ENCODE results near the gene CUX1. TPM values are rescaled to one million over a fixed set of nuclear protein-coding genes. Genes with fewer than 3 reads are reported as not detected.

The CUX1 gene
- polyA plus RNA-seq, 4 donors = 29.2 to 77.5 (median 32.3) TPM

DNA sequence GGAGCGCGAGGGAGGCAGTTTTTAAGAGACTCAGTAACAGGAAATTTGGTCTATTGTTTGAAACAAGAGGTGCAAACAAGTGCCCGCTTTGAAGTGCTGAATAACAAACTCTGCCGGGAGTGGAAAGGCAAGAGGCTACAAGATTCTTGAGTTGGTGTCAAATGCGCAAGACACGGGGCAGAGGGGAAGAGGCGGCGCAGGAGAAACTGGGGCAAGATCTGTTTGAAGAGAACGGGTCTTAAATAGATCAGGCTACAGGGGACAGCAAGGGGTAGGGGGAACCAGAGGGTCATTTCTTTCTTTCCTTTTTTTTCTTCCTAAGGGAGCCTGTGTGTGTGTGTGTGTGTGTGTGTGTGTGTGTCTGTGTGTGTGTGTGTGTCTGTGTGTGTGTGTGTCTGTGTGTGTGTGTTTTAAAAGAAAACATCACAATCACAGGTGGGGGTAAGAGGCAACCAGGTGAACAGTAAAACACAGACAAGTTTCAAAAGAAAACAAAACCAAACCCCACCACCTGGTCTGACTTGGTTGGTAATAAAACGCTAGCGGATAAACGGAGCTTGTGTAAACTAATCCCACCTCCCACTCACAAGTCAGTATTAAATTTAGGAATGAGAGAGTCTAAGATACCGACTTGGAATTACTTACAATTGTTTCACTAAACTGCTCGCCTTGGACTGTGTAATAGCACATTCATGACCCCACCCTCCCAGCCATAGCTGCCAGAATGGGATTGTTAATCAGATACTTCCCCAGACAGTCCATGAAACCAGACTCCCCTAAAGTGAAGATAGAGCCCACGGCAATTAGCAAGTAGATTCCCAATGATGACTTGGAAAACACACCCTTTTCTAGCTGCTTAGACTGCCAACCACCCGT is 13.1 kb upstream of the CUX1 start:
- no peak for FAIRE-seq
- Histone ChIP-seq H3K4me1 (ENCODE audit: control insufficient read depth in 3 of 3, insufficient read depth in 2 of 3, low read depth in 1 of 3, low read length in 2 of 3) (peaks cover 0 to 11% (median 4%) of the 10 kb centered on the region in 3 donors), H3K27me3 (ENCODE audit: control insufficient read depth in 3 of 3, insufficient read depth in 3 of 3, low read length in 3 of 3) (peaks cover 0 to 22% (median 3%) of the 10 kb centered on the region in 3 donors), H3K4me3 (ENCODE audit: low read depth in 1 of 3, low read length in 3 of 3) (no peak overlapping the region), H3K36me3 (ENCODE audit: control insufficient read depth in 3 of 3, insufficient read depth in 2 of 3, low read depth in 1 of 3, low read length in 3 of 3) (no peaks in the 10 kb centered on the region), H3K9me3 (ENCODE audit: control insufficient read depth in 2 of 2, insufficient read depth in 1 of 2, low read depth in 1 of 2, low read length in 1 of 2) (no peaks in the 10 kb centered on the region), H3K27ac (ENCODE audit: low read depth in 1 of 3, low read length in 2 of 3) (no peak overlapping the region)
- WGBS, 3 donors = 9 to 13% (median 9%) methylated on average over 16 of the region's 16 CpGs
- DNase-seq = peak; percentile 19 to 42

GRCh38 chr7:101804967-101805366 is 12.5 kb upstream of the CUX1 start:
- DNase-seq (peak; percentile 55 to 69), FAIRE-seq (no peak)
- WGBS, 3 donors = 13 to 27% (median 17%) methylated on average over 10 of the region's 10 CpGs
- Histone ChIP-seq H3K9me3 (ENCODE audit: control insufficient read depth in 2 of 2, insufficient read depth in 1 of 2, low read depth in 1 of 2, low read length in 1 of 2) (no peaks in the 10 kb centered on the region), H3K4me1 (ENCODE audit: control insufficient read depth in 3 of 3, insufficient read depth in 2 of 3, low read depth in 1 of 3, low read length in 2 of 3) (peaks cover 0 to 11% (median 4%) of the 10 kb centered on the region in 3 donors), H3K27me3 (ENCODE audit: control insufficient read depth in 3 of 3, insufficient read depth in 3 of 3, low read length in 3 of 3) (peaks cover 0 to 22% (median 3%) of the 10 kb centered on the region in 3 donors), H3K27ac (ENCODE audit: low read depth in 1 of 3, low read length in 2 of 3) (no peak overlapping the region), H3K4me3 (ENCODE audit: low read depth in 1 of 3, low read length in 3 of 3) (no peak overlapping the region), H3K36me3 (ENCODE audit: control insufficient read depth in 3 of 3, insufficient read depth in 2 of 3, low read depth in 1 of 3, low read length in 3 of 3) (no peaks in the 10 kb centered on the region)

DNA sequence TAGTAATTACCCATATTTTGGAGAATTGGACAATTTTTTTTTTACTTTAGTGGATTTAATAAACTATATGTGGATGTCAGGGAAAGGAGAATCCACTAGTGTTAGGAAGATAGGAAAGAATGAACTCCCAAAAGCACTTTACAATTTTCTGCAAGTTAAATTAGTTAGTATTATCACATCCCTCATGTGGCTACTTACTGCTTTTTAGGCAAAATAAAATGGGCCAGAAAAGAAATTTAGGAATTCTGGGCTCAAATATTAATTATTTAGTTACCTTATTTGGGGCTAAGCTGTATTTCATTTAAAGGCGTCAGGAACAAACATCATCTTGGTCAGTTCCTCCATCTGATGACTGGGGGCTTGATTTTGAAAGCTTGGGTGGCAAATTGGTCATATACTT is 4.8 kb upstream of the CUX1 start:
- Histone ChIP-seq H3K4me1 (ENCODE audit: control insufficient read depth in 3 of 3, insufficient read depth in 2 of 3, low read depth in 1 of 3, low read length in 2 of 3) (peaks cover 0 to 4% (median 3%) of the 10 kb centered on the region in 3 donors), H3K36me3 (ENCODE audit: control insufficient read depth in 3 of 3, insufficient read depth in 2 of 3, low read depth in 1 of 3, low read length in 3 of 3) (no peaks in the 10 kb centered on the region), H3K4me3 (ENCODE audit: low read depth in 1 of 3, low read length in 3 of 3) (no peak overlapping the region), H3K27me3 (ENCODE audit: control insufficient read depth in 3 of 3, insufficient read depth in 3 of 3, low read length in 3 of 3) (no peaks in the 10 kb centered on the region), H3K27ac (ENCODE audit: low read depth in 1 of 3, low read length in 2 of 3) (no peak overlapping the region), H3K9me3 (ENCODE audit: control insufficient read depth in 2 of 2, insufficient read depth in 1 of 2, low read depth in 1 of 2, low read length in 1 of 2) (no peaks in the 10 kb centered on the region)
- no peak for FAIRE-seq
- no peak for DNase-seq
- WGBS, 3 donors = 82 to 95% (median 91%) methylated on average over 1 of the region's 1 CpG

- WGBS, 3 donors = 25 to 37% (median 31%) methylated on average over 5 of the region's 5 CpGs
- Histone ChIP-seq H3K4me1 (ENCODE audit: control insufficient read depth in 3 of 3, insufficient read depth in 2 of 3, low read depth in 1 of 3, low read length in 2 of 3) (peaks cover 0 to 9% (median 3%) of the 10 kb centered on the region in 3 donors), H3K9me3 (ENCODE audit: control insufficient read depth in 2 of 2, insufficient read depth in 1 of 2, low read depth in 1 of 2, low read length in 1 of 2) (no peaks in the 10 kb centered on the region), H3K36me3 (ENCODE audit: control insufficient read depth in 3 of 3, insufficient read depth in 2 of 3, low read depth in 1 of 3, low read length in 3 of 3) (no peaks in the 10 kb centered on the region), H3K27ac (ENCODE audit: low read depth in 1 of 3, low read length in 2 of 3) (no peak overlapping the region), H3K4me3 (ENCODE audit: low read depth in 1 of 3, low read length in 3 of 3) (peak overlapping the region in 1 of 3 donors; percentile 89), H3K27me3 (ENCODE audit: control insufficient read depth in 3 of 3, insufficient read depth in 3 of 3, low read length in 3 of 3) (no peaks in the 10 kb centered on the region)
- FAIRE-seq (no peak), DNase-seq (no peak)
Measured at GRCh38 chr7:101813402-101814019, 3.9 kb upstream of the CUX1 start.

- peak overlapping the region; percentile 48 to 79 (median 71) for H3K27ac ChIP-seq (ENCODE audit: low read depth in 1 of 3, low read length in 2 of 3)
- DNase-seq (peak; percentile 63 to 87), FAIRE-seq (no peak)
- peaks cover 0 to 2% (median 0%) of the 10 kb centered on the region in 3 donors for H3K36me3 ChIP-seq (ENCODE audit: control insufficient read depth in 3 of 3, insufficient read depth in 2 of 3, low read depth in 1 of 3, low read length in 3 of 3)
- peak overlapping the region; percentile 67 to 93 (median 89) for H3K4me3 ChIP-seq (ENCODE audit: low read depth in 1 of 3, low read length in 3 of 3)
- H3K9me3 ChIP-seq (ENCODE audit: control insufficient read depth in 2 of 2, insufficient read depth in 1 of 2, low read depth in 1 of 2, low read length in 1 of 2) = no peaks in the 10 kb centered on the region
- H3K4me1 ChIP-seq (ENCODE audit: control insufficient read depth in 3 of 3, insufficient read depth in 2 of 3, low read depth in 1 of 3, low read length in 2 of 3) = peaks cover 0 to 17% (median 6%) of the 10 kb centered on the region in 3 donors
- WGBS, 3 donors = 0 to 1% (median 0%) methylated on average over 50 to 74 of the region's 74 CpGs
- H3K27me3 ChIP-seq (ENCODE audit: control insufficient read depth in 3 of 3, insufficient read depth in 3 of 3, low read length in 3 of 3) = no peaks in the 10 kb centered on the region
Measured at GRCh38 chr7:101814081-101814990, 3.1 kb upstream of the CUX1 start.

DNA sequence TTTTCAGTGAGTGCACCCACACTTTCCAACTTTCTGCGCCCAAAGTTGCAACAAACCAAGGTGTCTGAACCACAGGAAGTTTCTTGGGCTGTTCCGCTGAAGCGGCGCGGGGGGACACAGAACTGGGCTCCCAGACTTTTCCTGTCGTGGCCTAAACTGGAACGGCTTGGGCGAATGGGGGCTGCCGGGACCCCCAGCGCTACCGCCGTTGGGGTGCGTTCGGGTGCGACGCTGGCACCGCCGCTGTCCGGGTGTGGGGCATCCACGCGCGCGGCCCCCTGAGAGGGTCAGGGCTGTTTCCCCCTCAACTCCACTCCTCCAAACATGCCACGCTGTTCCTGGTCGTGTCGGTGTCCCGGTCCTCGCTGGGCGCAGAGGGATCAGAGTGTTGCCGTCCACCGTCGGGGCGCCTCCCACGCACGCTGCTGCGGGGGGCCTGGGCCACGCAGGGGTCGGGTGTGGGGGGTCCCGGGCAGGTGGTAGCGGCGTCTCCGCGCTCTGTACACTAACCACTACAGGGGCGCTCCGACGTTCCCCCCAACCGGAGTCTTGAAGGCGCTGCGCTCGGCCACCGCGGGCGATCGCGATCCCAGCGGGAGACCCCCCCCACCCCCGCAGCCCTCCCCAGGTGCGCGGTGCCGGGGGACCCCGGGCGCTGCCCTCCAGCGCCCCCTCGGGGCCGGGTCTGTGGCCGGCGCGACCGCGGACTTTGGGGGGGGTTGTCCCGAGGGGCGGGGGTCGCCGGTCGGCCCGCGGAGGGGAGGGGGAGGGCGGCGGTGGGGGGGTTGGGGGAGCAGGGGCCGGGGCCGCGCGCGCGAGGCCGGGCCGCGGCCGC is 2.2 kb upstream of the CUX1 start:
- Histone ChIP-seq H3K27me3 (ENCODE audit: control insufficient read depth in 3 of 3, insufficient read depth in 3 of 3, low read length in 3 of 3) (no peaks in the 10 kb centered on the region), H3K9me3 (ENCODE audit: control insufficient read depth in 2 of 2, insufficient read depth in 1 of 2, low read depth in 1 of 2, low read length in 1 of 2) (no peaks in the 10 kb centered on the region), H3K4me1 (ENCODE audit: control insufficient read depth in 3 of 3, insufficient read depth in 2 of 3, low read depth in 1 of 3, low read length in 2 of 3) (peaks cover 0 to 17% (median 6%) of the 10 kb centered on the region in 3 donors), H3K36me3 (ENCODE audit: control insufficient read depth in 3 of 3, insufficient read depth in 2 of 3, low read depth in 1 of 3, low read length in 3 of 3) (peaks cover 0 to 2% (median 0%) of the 10 kb centered on the region in 3 donors), H3K27ac (ENCODE audit: low read depth in 1 of 3, low read length in 2 of 3) (peak overlapping the region; percentile 52 to 79 (median 71)), H3K4me3 (ENCODE audit: low read depth in 1 of 3, low read length in 3 of 3) (peak overlapping the region; percentile 67 to 93 (median 89))
- FAIRE-seq (no peak), DNase-seq (peak; percentile 44 to 76)
- WGBS, 3 donors = 0 to 1% (median 0%) methylated on average over 37 to 88 of the region's 89 CpGs

DNA sequence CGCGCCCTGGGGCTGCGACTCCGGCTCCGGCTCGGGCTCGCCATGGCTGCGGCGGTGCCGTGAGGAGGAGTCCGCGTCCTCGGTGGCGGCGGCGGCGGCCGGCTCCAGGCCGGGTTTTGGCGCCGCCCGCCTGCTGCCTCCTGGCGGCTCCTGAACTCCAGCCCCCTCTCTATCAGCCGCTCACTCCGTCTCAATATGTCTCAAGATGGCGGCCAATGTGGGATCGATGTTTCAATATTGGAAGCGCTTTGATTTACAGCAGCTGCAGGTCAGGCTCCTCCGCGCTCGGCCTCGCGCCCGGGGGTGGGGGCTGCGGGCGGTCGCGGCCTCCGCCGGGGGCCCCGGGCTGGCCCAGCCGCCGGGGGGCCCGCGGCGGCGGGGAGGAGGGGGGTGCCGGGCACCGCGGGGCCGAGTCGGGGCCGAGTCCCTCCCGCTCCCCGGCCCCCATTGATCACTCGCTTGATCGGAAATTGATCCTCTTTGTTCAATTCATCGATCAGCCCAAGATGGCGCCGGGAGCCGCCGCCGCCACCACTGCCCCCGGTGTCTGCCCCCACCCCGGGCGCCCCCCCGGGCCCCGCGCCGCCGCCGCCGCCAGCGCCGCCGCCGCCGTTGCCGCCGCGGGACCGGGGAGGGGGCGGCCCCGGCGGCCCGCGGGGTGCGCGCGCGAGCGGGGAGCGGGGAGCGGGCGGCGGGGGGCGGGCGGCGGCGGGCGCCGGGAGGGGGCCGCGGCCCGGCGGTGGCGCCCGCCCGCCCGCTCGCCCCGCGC is 1.4 kb upstream of the CUX1 start:
- Histone ChIP-seq H3K4me3 (ENCODE audit: low read depth in 1 of 3, low read length in 3 of 3) (peak overlapping the region; percentile 59 to 93 (median 89)), H3K4me1 (ENCODE audit: control insufficient read depth in 3 of 3, insufficient read depth in 2 of 3, low read depth in 1 of 3, low read length in 2 of 3) (peaks cover 0 to 17% (median 6%) of the 10 kb centered on the region in 3 donors), H3K9me3 (ENCODE audit: control insufficient read depth in 2 of 2, insufficient read depth in 1 of 2, low read depth in 1 of 2, low read length in 1 of 2) (no peaks in the 10 kb centered on the region), H3K27me3 (ENCODE audit: control insufficient read depth in 3 of 3, insufficient read depth in 3 of 3, low read length in 3 of 3) (no peaks in the 10 kb centered on the region), H3K27ac (ENCODE audit: low read depth in 1 of 3, low read length in 2 of 3) (peak overlapping the region; percentile 52 to 69 (median 60)), H3K36me3 (ENCODE audit: control insufficient read depth in 3 of 3, insufficient read depth in 2 of 3, low read depth in 1 of 3, low read length in 3 of 3) (peaks cover 0 to 2% (median 0%) of the 10 kb centered on the region in 3 donors)
- WGBS, 3 donors = 0 to 1% (median 0%) methylated on average over 23 to 112 of the region's 113 CpGs
- peak; percentile 79 to 87 for DNase-seq
- no peak for FAIRE-seq

All from small intestine (tissue), 7 donors.